ENCODE data around the gene PPP1CC. TPM values are rescaled to one million over a fixed set of nuclear protein-coding genes. Genes with fewer than 3 reads are reported as not detected.

The PPP1CC gene
- total and polyA plus RNA-seq, 2 of the 4 experiments (the other 2 are of a cell fraction) = 71.0 to 126 TPM

- no peak overlapping the region for H2BK20ac ChIP-seq (ENCODE audit: low read depth, low read length)
- ATAC-seq (ENCODE audit: low read depth) (no peak), DNase-seq (peak; percentile 42)
- intact Hi-C loops (cut with micrococcal nuclease) (loop anchor here (5.0 kb wide), 1 partner anchor 129 kb away; the partner anchor contains the start of gene TCTN1), in situ Hi-C loops (cut with MboI; ENCODE audit: low sequenced_read_pairs) (no loop called here), dilution Hi-C loops (cut with HindIII; ENCODE audit: low sequenced_read_pairs, unreplicated experiment) (no loop called here)
- ChIA-PET POLR2A (ENCODE audit: unreplicated experiment) (no interaction called here), CTCF (interaction anchor here (1.3 kb wide), 1 partner anchor 147 kb away, joined by 4 read pairs; no protein-coding TSS in a partner anchor)
- H3K4me1 ChIP-seq (ENCODE audit: control insufficient read depth, insufficient read depth, low read length) = peaks cover 15% of the 10 kb centered on the region
- no peak overlapping the region for H2BK15ac ChIP-seq (ENCODE audit: low read depth, low read length)
- H3K4me3 ChIP-seq (ENCODE audit: insufficient read depth, low read depth, low read length) = peak overlapping the region; percentile 99
- H2AFZ ChIP-seq (replicated peaks; ENCODE audit: low read length, poor library complexity) = peak overlapping the region; percentile 93
- peaks cover 0 to 20% of the 10 kb centered on the region in 2 experiments; a peak in 2 of 4 replicates for H3K79me1 ChIP-seq (ENCODE audit: low read depth in 1 of 2, low read length in 2 of 2)
- no peaks in the 10 kb centered on the region for H3K36me3 ChIP-seq (ENCODE audit: control insufficient read depth, insufficient read depth, low read length)
- H3K4ac ChIP-seq (ENCODE audit: low read depth, low read length) = peak overlapping the region; percentile 60
- H3K14ac ChIP-seq (replicated peaks; ENCODE audit: low read depth, low read length) = peak overlapping the region; percentile 81; the same call in 1 of the 2 replicates
- H3K27me3 ChIP-seq (ENCODE audit: control insufficient read depth, insufficient read depth, low read length) = no peaks in the 10 kb centered on the region
- H3K27ac ChIP-seq (ENCODE audit: insufficient read depth, low read length) = peak overlapping the region; percentile 92
- TF ChIP-seq MAZ (IDR thresholded peaks at IDR 0.05; ENCODE audit: borderline replicate concordance, low read depth, low read length) (no peak), CHD1 (IDR thresholded peaks at IDR 0.05; ENCODE audit: low read depth, low read length) (no peak), ELK1 (IDR thresholded peaks at IDR 0.05; ENCODE audit: borderline replicate concordance, low read depth, low read length) (no peak), CTCF (conservative IDR thresholded peaks at IDR 0.05; ENCODE audit: low read depth, low read length) (no peak), FOS (IDR thresholded peaks at IDR 0.05; ENCODE audit: low read depth, low read length) (no peak), BHLHE40 (IDR thresholded peaks at IDR 0.05; ENCODE audit: low read depth, low read length) (no peak)
- no peak overlapping the region; the same call in 1 of the 2 replicates for H3K18ac ChIP-seq (ENCODE audit: low read depth, low read length)
- H4K8ac ChIP-seq (ENCODE audit: low read depth in 2 of 2, low read length in 2 of 2) = no peak overlapping the region
- H2AK9ac ChIP-seq (replicated peaks; ENCODE audit: low read depth, low read length, poor library complexity) = peak overlapping the region; percentile 79
- no peak overlapping the region for H2BK120ac ChIP-seq (ENCODE audit: low read depth, low read length)
- peaks cover 58% of the 10 kb centered on the region for H4K20me1 ChIP-seq (ENCODE audit: insufficient read depth, low read length)
- no peak overlapping the region for H4K5ac ChIP-seq (ENCODE audit: low read depth, low read length)
- H3K9me1 ChIP-seq (ENCODE audit: insufficient read depth, low read length) = peaks cover 14% of the 10 kb centered on the region
- no peaks in the 10 kb centered on the region for H3K9me3 ChIP-seq (ENCODE audit: control insufficient read depth, insufficient read depth, low read length)
- H2AK5ac ChIP-seq (ENCODE audit: low read depth, low read length) = no peak overlapping the region
- H4K91ac ChIP-seq (ENCODE audit: insufficient read depth, low read depth, low read length) = 0 out of 2 replicates have a peak overlapping the region, but pooled peaks have one; percentile 14
- H3K23ac ChIP-seq (ENCODE audit: low read depth, low read length) = peak overlapping the region; percentile 57
- WGBS, 2 experiments (ENCODE audit: extremely low coverage in 2 of 2, insufficient read length in 1 of 2) = 0% methylated on average over 5 of the region's 14 CpGs; no CpG with 5 or more reads in 1 of the 2 experiments
- H3K4me2 ChIP-seq (ENCODE audit: low read depth, low read length) = peak overlapping the region; percentile 99
- peak overlapping the region; percentile 56 for H2BK5ac ChIP-seq (ENCODE audit: low read depth, low read length, poor library complexity, severe bottlenecking)
- H3K9ac ChIP-seq (ENCODE audit: low read depth, low read length) = peak overlapping the region; percentile 93
- H3K56ac ChIP-seq (ENCODE audit: extremely low read depth, insufficient read depth, low read length) = peak overlapping the region; percentile 75
- BruUV-seq (replicated peaks) = TSS peak; percentile 52
Measured at GRCh38 chr12:110741341-110742095, 1.2 kb downstream of the PPP1CC start.
